Measurements from ENCODE around the gene RPA1.

DNA sequence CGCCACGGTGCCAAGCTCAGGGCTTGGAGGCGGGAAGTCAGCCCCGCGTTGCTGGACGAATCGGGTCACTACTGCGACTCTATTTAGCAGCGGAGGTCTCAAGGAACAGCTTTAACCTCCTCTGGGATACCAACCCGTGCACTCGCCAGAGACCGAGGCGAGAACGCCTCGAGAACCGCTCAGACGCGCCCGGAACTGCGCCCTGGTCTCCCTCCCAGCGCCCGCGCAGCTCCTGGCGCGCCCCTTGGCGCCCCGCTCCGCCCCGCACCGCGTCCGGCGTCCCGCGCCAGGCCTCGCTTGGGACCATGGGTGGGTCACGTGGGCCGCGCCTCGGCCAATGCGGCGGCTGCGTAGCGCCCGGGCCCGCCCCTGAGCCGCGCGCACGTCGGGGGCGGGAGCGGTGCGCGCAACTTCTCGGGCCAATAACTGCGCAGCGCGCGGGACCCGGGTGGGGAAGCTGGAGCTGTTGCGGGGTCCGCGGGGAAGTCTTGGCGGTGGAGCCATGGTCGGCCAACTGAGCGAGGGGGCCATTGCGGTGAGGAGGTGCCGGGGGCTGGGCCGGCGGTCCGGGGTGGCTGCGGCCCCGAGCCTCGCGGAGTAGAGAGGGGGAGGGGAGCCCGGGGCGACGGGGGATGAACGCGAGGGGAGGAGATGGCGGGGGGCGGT, at the start of gene RPA1, which contains the start of gene SMYD4:
- TF ChIP-seq, protein P1, sequence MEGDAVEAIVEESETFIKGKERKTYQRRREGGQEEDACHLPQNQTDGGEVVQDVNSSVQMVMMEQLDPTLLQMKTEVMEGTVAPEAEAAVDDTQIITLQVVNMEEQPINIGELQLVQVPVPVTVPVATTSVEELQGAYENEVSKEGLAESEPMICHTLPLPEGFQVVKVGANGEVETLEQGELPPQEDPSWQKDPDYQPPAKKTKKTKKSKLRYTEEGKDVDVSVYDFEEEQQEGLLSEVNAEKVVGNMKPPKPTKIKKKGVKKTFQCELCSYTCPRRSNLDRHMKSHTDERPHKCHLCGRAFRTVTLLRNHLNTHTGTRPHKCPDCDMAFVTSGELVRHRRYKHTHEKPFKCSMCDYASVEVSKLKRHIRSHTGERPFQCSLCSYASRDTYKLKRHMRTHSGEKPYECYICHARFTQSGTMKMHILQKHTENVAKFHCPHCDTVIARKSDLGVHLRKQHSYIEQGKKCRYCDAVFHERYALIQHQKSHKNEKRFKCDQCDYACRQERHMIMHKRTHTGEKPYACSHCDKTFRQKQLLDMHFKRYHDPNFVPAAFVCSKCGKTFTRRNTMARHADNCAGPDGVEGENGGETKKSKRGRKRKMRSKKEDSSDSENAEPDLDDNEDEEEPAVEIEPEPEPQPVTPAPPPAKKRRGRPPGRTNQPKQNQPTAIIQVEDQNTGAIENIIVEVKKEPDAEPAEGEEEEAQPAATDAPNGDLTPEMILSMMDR (IDR thresholded peaks at IDR 0.05; ENCODE audit: insufficient read depth, low read length, poor library complexity, severe bottlenecking): no peak
- no peak for TF ChIP-seq EZH2phosphoT487 (conservative IDR thresholded peaks at IDR 0.05; ENCODE audit: low read length)

Data from SU-DHL-6 (cell line).